Measurements from ENCODE around the gene AP5Z1.

- TF ChIP-seq MYC (IDR thresholded peaks at IDR 0.05; ENCODE audit: low read depth, low read length), result no peak
- no peak for TF ChIP-seq CTCF (IDR thresholded peaks at IDR 0.05; ENCODE audit: low read depth, low read length)
Observed at GRCh38 chr7:4817178-4817901, 41.9 kb downstream of the AP5Z1 start.

All from NB4 (cell line).